Gastrocnemius medialis (tissue), 4 donors: ENCODE measurements around the gene ZNF423. TPM values are rescaled to one million over a fixed set of nuclear protein-coding genes. Genes with fewer than 3 reads are reported as not detected.

Experiments used
- ATAC-seq, 2 donors: fragments of 150-250 bp; one replicate each; pipeline ENCODE4 v1.9.1; 2016
- DNase-seq, 2 donors: peaks; one replicate each; pipeline ENCODE4 v3.0.0-alpha.2; 2019
- H3K27ac ChIP-seq, 4 donors: fragments of 200-600 bp; sonication (generic); 1 replicate in 1 of 4; 2 replicates in 3 of 4; pipeline ENCODE4 v1.5.1; 2016 to 2018; ENCODE audit warnings: mild to moderate bottlenecking in 2 of 4, moderate library complexity in 1 of 4
- H3K27me3 ChIP-seq, 3 donors: fragments of 200-600 bp; sonication (generic) in 2 of 3; 1 replicate in 1 of 3; 2 replicates in 2 of 3; pipeline versions ENCODE4 v1.5.1 to v1.6.0; 2016 to 2019; ENCODE audit warnings: mild to moderate bottlenecking in 1 of 3, moderate library complexity in 1 of 3
- H3K36me3 ChIP-seq, 2 donors: fragments of 200-600 bp; sonication (generic) in 1 of 2; one replicate each; pipeline ENCODE4 v1.5.1; 2017 to 2018
- H3K4me1 ChIP-seq, 2 donors: fragments of 200-600 bp; sonication (generic) in 1 of 2; one replicate each; pipeline ENCODE4 v1.5.1; 2016 to 2017; ENCODE audit warnings: mild to moderate bottlenecking in 2 of 2
- H3K4me3 ChIP-seq, 4 donors: fragments of 200-600 bp; sonication (generic) in 3 of 4; 1 replicate in 1 of 4; 2 replicates in 3 of 4; pipeline ENCODE4 v1.5.1; 2016 to 2019; ENCODE audit warnings: mild to moderate bottlenecking in 2 of 4
- H3K9me3 ChIP-seq, 3 donors: fragments of 200-600 bp; sonication (generic) in 2 of 3; 1 replicate in 1 of 3; 2 replicates in 2 of 3; pipeline ENCODE4 v1.5.1; 2016 to 2019
- CTCF ChIP-seq, 5 experiments: fragments of 450-650 bp in 3 of 5; fragments of 200-600 bp in 2 of 5; sonication (generic) in 2 of 5; IDR thresholded peaks in 4 of 5; conservative IDR thresholded peaks in 1 of 5; 1 replicate in 4 of 5; 2 replicates in 1 of 5; pipeline ENCODE4 v1.5.1; 2016 to 2019; ENCODE audit warnings: antibody characterized with exemption in 5 of 5, mild to moderate bottlenecking in 3 of 5, moderate library complexity in 3 of 5
- POLR2A ChIP-seq, 2 donors: fragments of 450-650 bp; IDR thresholded peaks; one replicate each; pipeline ENCODE4 v1.6.1; 2017; ENCODE audit warnings: antibody characterized with exemption in 2 of 2, mild to moderate bottlenecking in 2 of 2, moderate library complexity in 2 of 2
- in situ Hi-C, 4 donors: fragments of 200-750 bp; cut with MboI; loops; one replicate each; pipeline versions ENCODE4 v1.15.0 to v1.8.0; 2017; ENCODE audit warnings: low sequenced_read_pairs in 4 of 4
- intact Hi-C: fragments of 100-400 bp; cut with DNase I; formaldehyde crosslinking; loops from one replicate; pipeline ENCODE4 v1.15.1; 2023; ENCODE audit warnings: low total_unique reads
- total RNA-seq, 4 donors: library from RNA; depleted of rRNA; stranded (reverse); fragments of >200 nt; gene quantifications; one replicate each; pipeline versions ENCODE4 v1.1.0 to v1.2.3, GENCODE V29; 2016

Gene ZNF423
- total RNA-seq, 4 donors from 2014 or later, result 8.4 to 15.8 (median 12.5) TPM

DNA sequence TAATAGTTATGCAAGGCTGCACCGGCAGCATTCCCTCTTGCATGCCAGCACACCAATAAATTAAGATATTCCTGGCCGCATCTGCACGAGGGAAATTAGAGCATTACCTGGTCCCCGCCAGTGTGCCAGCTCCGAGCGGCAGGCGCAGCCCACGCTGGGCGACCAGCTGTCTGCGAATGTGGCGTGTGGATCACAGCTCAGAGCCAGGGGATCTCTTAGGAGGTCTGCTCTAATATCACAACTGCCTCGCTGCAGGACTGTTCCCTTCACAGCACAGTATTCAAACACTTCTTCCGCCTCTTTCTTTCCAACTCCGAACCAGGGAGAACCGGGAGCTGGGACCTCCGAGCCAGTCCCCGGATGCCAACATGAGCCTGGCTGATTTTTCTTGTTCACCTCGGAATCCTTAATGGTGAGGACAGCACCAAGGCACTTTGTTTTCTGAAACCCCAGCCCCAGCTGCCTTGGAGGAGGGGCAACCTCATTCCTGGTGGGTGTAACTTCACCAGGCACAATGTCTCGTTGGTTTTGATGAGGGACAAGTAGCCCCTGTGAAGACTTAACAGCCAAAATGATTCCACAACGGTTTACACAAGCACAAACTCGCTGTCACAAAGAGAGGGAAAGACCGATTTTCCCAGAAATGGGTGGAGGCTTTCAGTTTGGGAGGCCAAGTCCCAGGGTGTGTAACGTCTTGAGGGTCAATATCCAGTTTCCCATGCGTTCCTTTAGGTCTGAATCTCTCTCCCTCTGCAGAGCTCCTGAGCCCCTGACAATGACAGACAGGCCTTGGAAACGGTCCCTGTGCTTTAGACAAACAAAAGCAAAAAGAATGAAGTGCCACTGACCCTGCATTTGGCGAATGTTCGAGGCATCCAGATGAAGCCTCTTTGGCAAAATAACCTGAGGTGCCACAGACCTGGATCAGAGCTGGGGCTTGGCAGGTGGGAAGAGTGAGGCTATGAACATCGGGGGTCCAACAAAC, 269.2 kb downstream of the ZNF423 start:
- Histone ChIP-seq H3K27ac (peak overlapping the region in 2 of 4 donors; percentile 37 to 44), H3K27me3 (no peaks in the 10 kb centered on the region), H3K36me3 (no peaks in the 10 kb centered on the region), H3K4me1 (peaks cover 21 to 25% of the 10 kb centered on the region in 2 donors), H3K4me3 (peak overlapping the region; percentile 8 to 33 (median 14)), H3K9me3 (no peaks in the 10 kb centered on the region)
- DNase-seq (no peak), ATAC-seq (peak in 1 of 2 donors; percentile 53)
- intact Hi-C loops (no loop called here), in situ Hi-C loops (loop anchor here in 1 of 4 donors (25.0 kb wide), 1 partner anchor 174 kb away; no protein-coding TSS in a partner anchor)
- no peak for TF ChIP-seq POLR2A (IDR thresholded peaks at IDR 0.05)
- TF ChIP-seq CTCF (IDR thresholded peaks at IDR 0.05 in 4 of 5, conservative IDR thresholded peaks at IDR 0.05 in 1 of 5), result no peak

GRCh38 chr16:49585143-49585832, 270.6 kb downstream of the ZNF423 start:
- ATAC-seq (no peak), DNase-seq (no peak)
- peaks cover 25 to 29% of the 10 kb centered on the region in 2 donors for H3K4me1 ChIP-seq
- TF ChIP-seq CTCF (IDR thresholded peaks at IDR 0.05 in 4 of 5, conservative IDR thresholded peaks at IDR 0.05 in 1 of 5) (no peak), POLR2A (IDR thresholded peaks at IDR 0.05) (no peak)
- in situ Hi-C loops (loop anchor here in 1 of 4 donors (25.0 kb wide), 1 partner anchor 173 kb away; no protein-coding TSS in a partner anchor), intact Hi-C loops (no loop called here)
- no peak overlapping the region for H3K4me3 ChIP-seq
- H3K9me3 ChIP-seq, result no peaks in the 10 kb centered on the region
- no peak overlapping the region for H3K27ac ChIP-seq
- H3K36me3 ChIP-seq, result no peaks in the 10 kb centered on the region
- H3K27me3 ChIP-seq, result no peaks in the 10 kb centered on the region

- ATAC-seq (no peak), DNase-seq (no peak)
- no peak for TF ChIP-seq POLR2A (IDR thresholded peaks at IDR 0.05)
- no peak for TF ChIP-seq CTCF (IDR thresholded peaks at IDR 0.05 in 4 of 5, conservative IDR thresholded peaks at IDR 0.05 in 1 of 5)
- H3K27me3 ChIP-seq, result no peaks in the 10 kb centered on the region
- intact Hi-C loops, result no loop called here
- no peaks in the 10 kb centered on the region for H3K36me3 ChIP-seq
- no peak overlapping the region for H3K27ac ChIP-seq
- no peak overlapping the region for H3K4me3 ChIP-seq
- in situ Hi-C loops, result loop anchor here in 1 of 4 donors (25.0 kb wide), 1 partner anchor 172 kb away; no protein-coding TSS in a partner anchor
- no peaks in the 10 kb centered on the region for H3K9me3 ChIP-seq
- peaks cover 31 to 32% of the 10 kb centered on the region in 2 donors for H3K4me1 ChIP-seq
Measured at GRCh38 chr16:49583911-49584310, 272.0 kb downstream of the ZNF423 start.

DNA sequence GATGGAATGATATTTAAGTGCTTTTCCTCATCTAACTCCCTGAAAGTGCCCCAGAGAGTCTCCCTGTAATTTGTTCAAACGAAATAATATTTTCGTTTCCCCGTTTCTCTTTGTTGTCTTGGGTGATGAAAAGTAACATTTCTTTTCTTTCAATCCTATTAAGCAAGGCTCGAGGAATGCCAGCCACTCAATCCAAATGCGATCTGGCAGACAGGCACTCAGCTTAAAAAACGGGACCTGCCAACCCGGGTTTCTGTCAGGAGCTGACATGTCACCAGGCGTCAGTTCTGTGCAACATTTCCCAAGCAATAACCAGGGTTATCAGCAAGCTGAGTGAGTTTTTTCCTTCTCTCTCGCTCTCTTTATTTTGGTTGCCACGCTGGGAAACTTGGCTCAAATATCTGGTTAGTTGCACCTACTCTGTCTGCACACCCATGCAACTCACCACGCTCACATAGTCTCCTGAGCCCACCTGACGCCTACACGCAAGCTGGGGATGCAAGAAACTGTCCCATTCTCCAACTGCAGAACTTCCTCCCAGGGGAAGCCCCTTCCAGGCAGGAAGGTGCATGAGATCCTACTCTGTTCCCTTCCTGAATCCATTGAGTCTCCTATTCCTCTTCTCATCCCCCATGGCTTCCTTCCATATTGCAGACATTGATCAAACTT, 274.1 kb downstream of the ZNF423 start:
- DNase-seq, result no peak
- in situ Hi-C loops (loop anchor here in 1 of 4 donors (25.0 kb wide), 1 partner anchor 169 kb away; no protein-coding TSS in a partner anchor), intact Hi-C loops (loop anchor here (2.0 kb wide), 1 partner anchor 49 kb away; no protein-coding TSS in a partner anchor)
- TF ChIP-seq POLR2A (IDR thresholded peaks at IDR 0.05) (no peak), CTCF (IDR thresholded peaks at IDR 0.05 in 4 of 5, conservative IDR thresholded peaks at IDR 0.05 in 1 of 5) (no peak)
- ATAC-seq, result no peak
- Histone ChIP-seq H3K4me3 (no peak overlapping the region), H3K4me1 (peaks cover 26 to 30% of the 10 kb centered on the region in 2 donors), H3K27ac (no peak overlapping the region), H3K27me3 (no peaks in the 10 kb centered on the region), H3K9me3 (no peaks in the 10 kb centered on the region), H3K36me3 (no peaks in the 10 kb centered on the region)
